GM12878 (cell line): ENCODE data around the gene MRPS18A. TPM values are rescaled to one million over a fixed set of nuclear protein-coding genes. Genes with fewer than 3 reads are reported as not detected.

ENCODE experiments used
- BCL11A ChIP-seq: IDR thresholded peaks from 2 replicates; pipeline ENCODE4 v1.6.1; 2011; ENCODE audit warnings: low read depth, low read length
- BMI1 ChIP-seq: fragments of 450-650 bp; IDR thresholded peaks from 2 replicates; pipeline ENCODE4 v1.6.1; 2016; ENCODE audit warnings: mild to moderate bottlenecking, moderate library complexity, borderline replicate concordance
- CBX3 ChIP-seq: fragments of 200-600 bp; sonication (generic); IDR thresholded peaks from 2 replicates; pipeline ENCODE4 v1.6.1; 2016; ENCODE audit warnings: low read depth, borderline replicate concordance
- ESRRA ChIP-seq: IDR thresholded peaks from 2 replicates; pipeline ENCODE4 v1.6.1; 2012; ENCODE audit warnings: mild to moderate bottlenecking, low read length, improper control_type of control experiment
- HDAC2 ChIP-seq: fragments of 200-600 bp; sonication (generic); IDR thresholded peaks from 2 replicates; pipeline ENCODE4 v1.6.1; 2017
- IKZF1 ChIP-seq: fragments of 450-650 bp; conservative IDR thresholded peaks from 2 replicates; pipeline ENCODE4 v1.6.1; 2017; ENCODE audit warnings: antibody characterized with exemption, mild to moderate bottlenecking
- IKZF2 ChIP-seq, 2 experiments: fragments of 450-650 bp; IDR thresholded peaks; 2 replicates each; pipeline ENCODE4 v1.6.1; 2017; ENCODE audit warnings: mild to moderate bottlenecking in 2 of 2, moderate library complexity in 2 of 2
- JUNB ChIP-seq: IDR thresholded peaks from 2 replicates; pipeline ENCODE4 v1.6.1; 2016; ENCODE audit warnings: antibody characterized with exemption, mild to moderate bottlenecking
- NFYA ChIP-seq: IDR thresholded peaks from 2 replicates; pipeline ENCODE4 v1.6.1; 2011; ENCODE audit warnings: low read depth, mild to moderate bottlenecking, low read length, improper control_type of control experiment, borderline replicate concordance
- NR2F1 ChIP-seq: fragments of 450-650 bp; conservative IDR thresholded peaks from 2 replicates; pipeline ENCODE4 v1.6.1; 2017; ENCODE audit warnings: mild to moderate bottlenecking
- RELA ChIP-seq: fragments of 450-650 bp; IDR thresholded peaks from 2 replicates; pipeline ENCODE4 v1.8.0; 2014; ENCODE audit warnings: borderline replicate concordance; ENCODE audit not compliant: partially characterized antibody
- SKIL ChIP-seq: fragments of 450-650 bp; IDR thresholded peaks from 2 replicates; pipeline ENCODE4 v1.6.1; 2017; ENCODE audit warnings: mild to moderate bottlenecking, low read depth, inconsistent platforms; ENCODE audit not compliant: poor library complexity, severe bottlenecking
- SMC3 ChIP-seq: IDR thresholded peaks from 2 replicates; pipeline ENCODE4 v1.6.1; 2011; ENCODE audit warnings: low read length, improper control_type of control experiment, borderline replicate concordance
- SP1 ChIP-seq: IDR thresholded peaks from one replicate; pipeline ENCODE4 v1.6.1; 2011; ENCODE audit warnings: low read depth, low read length
- SUPT20H ChIP-seq: IDR thresholded peaks from 2 replicates; pipeline ENCODE4 v1.6.1; 2011; ENCODE audit warnings: low read depth, mild to moderate bottlenecking, low read length, moderate library complexity, borderline replicate concordance; ENCODE audit not compliant: control insufficient read depth
- SUZ12 ChIP-seq: fragments of 200-600 bp; sonication (generic); IDR thresholded peaks from one replicate; pipeline ENCODE4 v1.6.1; 2018; ENCODE audit warnings: antibody characterized with exemption, mild to moderate bottlenecking; ENCODE audit not compliant: unreplicated experiment
- TBL1XR1 ChIP-seq: IDR thresholded peaks from 2 replicates; pipeline ENCODE4 v1.6.1; 2012; ENCODE audit warnings: low read depth, low read length, improper control_type of control experiment
- TCF3 ChIP-seq: IDR thresholded peaks from 2 replicates; pipeline ENCODE4 v1.6.1; 2012; ENCODE audit warnings: low read depth, mild to moderate bottlenecking, low read length, borderline replicate concordance; ENCODE audit not compliant: insufficient read depth
- ZBED1 ChIP-seq: IDR thresholded peaks from 2 replicates; pipeline ENCODE4 v1.6.1; 2016; ENCODE audit warnings: borderline replicate concordance
- ZSCAN29 ChIP-seq: fragments of 450-650 bp; IDR thresholded peaks from 2 replicates; pipeline ENCODE4 v1.6.1; 2017; ENCODE audit warnings: mild to moderate bottlenecking, moderate library complexity
- polyA plus RNA-seq, 11 experiments: library from polyadenylated mRNA; depleted of rRNA in 4 of 11; unstranded in 6 of 11; stranded (reverse) in 5 of 11; fragments of >200 nt; fragmentation: Nextera tagmentation in 4 of 11; fragmentation: Illumina TruSeq in 1 of 11; extraction: Ambion mirVana in 4 of 11; extraction: Trizol in 1 of 11; gene quantifications; 1 replicate in 1 of 11; 2 replicates in 10 of 11; pipeline versions ENCODE4 v1.2.1 to v1.2.3, GENCODE V29; 2011 to 2016; ENCODE audit warnings: inconsistent platforms in 2 of 11, missing spikeins in 2 of 11, low read depth in 1 of 11
- total RNA-seq, 4 experiments: library from RNA; depleted of rRNA in 3 of 4; stranded (reverse); fragments of >200 nt in 3 of 4; fragmentation: Illumina TruSeq in 1 of 4; extraction: Trizol in 1 of 4; gene quantifications; 2 replicates each; pipeline versions ENCODE4 v1.2.1 to v1.2.3, GENCODE V29; 2013 to 2021
- TF ChIP-seq, protein P1 (sequence below): fragments of 450-650 bp; IDR thresholded peaks from 2 replicates; pipeline ENCODE4 v1.6.1; 2016; ENCODE audit warnings: mild to moderate bottlenecking
- TF ChIP-seq, protein P2 (sequence below): fragments of 450-650 bp; IDR thresholded peaks from 2 replicates; pipeline ENCODE4 v1.6.1; 2017; ENCODE audit warnings: mild to moderate bottlenecking, moderate library complexity
- TF ChIP-seq, protein P3 (sequence below): IDR thresholded peaks from 2 replicates; pipeline ENCODE4 v1.6.1; 2012; ENCODE audit warnings: low read depth, low read length, improper control_type of control experiment

Gene MRPS18A
- total and polyA plus RNA-seq, 10 of the 15 experiments (the other 5 are each of a cell fraction or from before 2014, with no cell fraction given): 66.3 to 158 (median 98.7) TPM

DNA sequence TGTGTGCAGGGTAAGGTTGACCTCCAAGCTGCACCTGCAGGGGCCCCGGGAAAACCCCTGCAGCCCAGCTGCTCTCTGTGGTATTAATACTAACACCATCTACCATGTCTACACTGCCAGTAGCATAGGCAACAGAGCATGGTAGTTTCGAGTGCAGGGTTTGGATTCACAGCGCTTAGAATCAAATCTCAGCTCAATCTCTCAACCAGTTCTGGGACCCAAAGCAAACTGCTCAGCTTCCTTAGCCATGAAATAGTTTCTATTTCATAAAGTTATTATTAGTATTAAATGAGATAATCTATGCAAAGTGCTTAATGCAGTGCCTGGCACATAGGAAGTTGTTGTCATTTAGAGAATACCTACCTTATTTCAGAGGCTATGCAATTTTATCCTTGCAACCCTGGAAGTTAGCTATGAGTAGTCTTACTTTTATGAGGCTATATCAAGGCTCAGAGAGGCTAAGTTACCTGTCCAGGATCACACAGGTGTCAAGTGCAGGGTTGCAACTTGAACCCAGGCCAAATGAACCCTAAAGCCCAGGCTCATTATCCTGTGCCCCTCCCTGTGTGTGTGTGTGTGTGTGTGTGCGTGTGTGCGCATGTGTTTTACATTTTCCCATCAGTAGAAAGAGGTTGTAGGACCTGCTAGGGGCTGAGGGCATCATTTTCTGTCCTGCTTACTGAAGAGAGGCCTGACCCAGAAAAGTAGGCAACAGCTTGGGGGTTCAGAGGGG is 27.6 kb upstream of the MRPS18A start (continued):
- TF ChIP-seq ESRRA (no peak), SUPT20H (no peak), SP1 (peak; percentile 40), IKZF2 (IDR thresholded peaks at IDR 0.05) (peak in 1 of 2 experiments; percentile 83; a peak in 3 of 4 replicates), BMI1 (no peak), BCL11A (peak; percentile 53; the same call in 1 of the 2 replicates), JUNB (peak; percentile 88), NFYA (no peak), ZBED1 (no peak; the same call in 1 of the 2 replicates), SKIL (peak; percentile 39), CBX3 (no peak), IKZF1 (no peak; the same call in none of the 2 replicates), HDAC2 (no peak), TCF3 (peak; percentile 96), SUZ12 (no peak), RELA (peak; percentile 71), NR2F1 (peak; percentile 95), TBL1XR1 (no peak), SMC3 (no peak), ZSCAN29 (peak; percentile 92)
- TF ChIP-seq, protein P1, sequence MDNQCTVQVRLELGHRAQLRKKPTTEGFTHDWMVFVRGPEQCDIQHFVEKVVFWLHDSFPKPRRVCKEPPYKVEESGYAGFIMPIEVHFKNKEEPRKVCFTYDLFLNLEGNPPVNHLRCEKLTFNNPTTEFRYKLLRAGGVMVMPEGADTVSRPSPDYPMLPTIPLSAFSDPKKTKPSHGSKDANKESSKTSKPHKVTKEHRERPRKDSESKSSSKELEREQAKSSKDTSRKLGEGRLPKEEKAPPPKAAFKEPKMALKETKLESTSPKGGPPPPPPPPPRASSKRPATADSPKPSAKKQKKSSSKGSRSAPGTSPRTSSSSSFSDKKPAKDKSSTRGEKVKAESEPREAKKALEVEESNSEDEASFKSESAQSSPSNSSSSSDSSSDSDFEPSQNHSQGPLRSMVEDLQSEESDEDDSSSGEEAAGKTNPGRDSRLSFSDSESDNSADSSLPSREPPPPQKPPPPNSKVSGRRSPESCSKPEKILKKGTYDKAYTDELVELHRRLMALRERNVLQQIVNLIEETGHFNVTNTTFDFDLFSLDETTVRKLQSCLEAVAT: no peak
- TF ChIP-seq, protein P2, sequence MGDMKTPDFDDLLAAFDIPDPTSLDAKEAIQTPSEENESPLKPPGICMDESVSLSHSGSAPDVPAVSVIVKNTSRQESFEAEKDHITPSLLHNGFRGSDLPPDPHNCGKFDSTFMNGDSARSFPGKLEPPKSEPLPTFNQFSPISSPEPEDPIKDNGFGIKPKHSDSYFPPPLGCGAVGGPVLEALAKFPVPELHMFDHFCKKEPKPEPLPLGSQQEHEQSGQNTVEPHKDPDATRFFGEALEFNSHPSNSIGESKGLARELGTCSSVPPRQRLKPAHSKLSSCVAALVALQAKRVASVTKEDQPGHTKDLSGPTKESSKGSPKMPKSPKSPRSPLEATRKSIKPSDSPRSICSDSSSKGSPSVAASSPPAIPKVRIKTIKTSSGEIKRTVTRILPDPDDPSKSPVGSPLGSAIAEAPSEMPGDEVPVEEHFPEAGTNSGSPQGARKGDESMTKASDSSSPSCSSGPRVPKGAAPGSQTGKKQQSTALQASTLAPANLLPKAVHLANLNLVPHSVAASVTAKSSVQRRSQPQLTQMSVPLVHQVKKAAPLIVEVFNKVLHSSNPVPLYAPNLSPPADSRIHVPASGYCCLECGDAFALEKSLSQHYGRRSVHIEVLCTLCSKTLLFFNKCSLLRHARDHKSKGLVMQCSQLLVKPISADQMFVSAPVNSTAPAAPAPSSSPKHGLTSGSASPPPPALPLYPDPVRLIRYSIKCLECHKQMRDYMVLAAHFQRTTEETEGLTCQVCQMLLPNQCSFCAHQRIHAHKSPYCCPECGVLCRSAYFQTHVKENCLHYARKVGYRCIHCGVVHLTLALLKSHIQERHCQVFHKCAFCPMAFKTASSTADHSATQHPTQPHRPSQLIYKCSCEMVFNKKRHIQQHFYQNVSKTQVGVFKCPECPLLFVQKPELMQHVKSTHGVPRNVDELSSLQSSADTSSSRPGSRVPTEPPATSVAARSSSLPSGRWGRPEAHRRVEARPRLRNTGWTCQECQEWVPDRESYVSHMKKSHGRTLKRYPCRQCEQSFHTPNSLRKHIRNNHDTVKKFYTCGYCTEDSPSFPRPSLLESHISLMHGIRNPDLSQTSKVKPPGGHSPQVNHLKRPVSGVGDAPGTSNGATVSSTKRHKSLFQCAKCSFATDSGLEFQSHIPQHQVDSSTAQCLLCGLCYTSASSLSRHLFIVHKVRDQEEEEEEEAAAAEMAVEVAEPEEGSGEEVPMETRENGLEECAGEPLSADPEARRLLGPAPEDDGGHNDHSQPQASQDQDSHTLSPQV: no peak
- TF ChIP-seq, protein P3, sequence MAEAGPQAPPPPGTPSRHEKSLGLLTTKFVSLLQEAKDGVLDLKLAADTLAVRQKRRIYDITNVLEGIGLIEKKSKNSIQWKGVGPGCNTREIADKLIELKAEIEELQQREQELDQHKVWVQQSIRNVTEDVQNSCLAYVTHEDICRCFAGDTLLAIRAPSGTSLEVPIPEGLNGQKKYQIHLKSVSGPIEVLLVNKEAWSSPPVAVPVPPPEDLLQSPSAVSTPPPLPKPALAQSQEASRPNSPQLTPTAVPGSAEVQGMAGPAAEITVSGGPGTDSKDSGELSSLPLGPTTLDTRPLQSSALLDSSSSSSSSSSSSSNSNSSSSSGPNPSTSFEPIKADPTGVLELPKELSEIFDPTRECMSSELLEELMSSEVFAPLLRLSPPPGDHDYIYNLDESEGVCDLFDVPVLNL: no peak
